Mesenchymal stem cell (in vitro differentiated cells and primary cell): ENCODE data around the gene RNF227.
A peak's percentile ranks its signal among the peaks of the same experiment; 100 is the strongest.
"Not testable (repeated sequence)": the region's sequence is repeated elsewhere in the genome, so short reads cannot be mapped to it uniquely, and the experiment has no call there.

Source experiments
- DNase-seq: peaks from one replicate; pipeline ENCODE4 v3.0.0-alpha.2; 2013
- H2AFZ ChIP-seq: one replicate; pipeline ENCODE4 v1.6.1; 2013; ENCODE audit warnings: low read depth, mild to moderate bottlenecking, control low read depth, inconsistent platforms, low read length, moderate library complexity
- H2AK5ac ChIP-seq: 2 replicates; pipeline ENCODE4 v1.6.1; 2013; ENCODE audit warnings: low read length, moderate library complexity, mild to moderate bottlenecking, inconsistent platforms; ENCODE audit not compliant: severe bottlenecking
- H2BK120ac ChIP-seq: one replicate; pipeline ENCODE4 v1.6.1; 2013; ENCODE audit warnings: low read depth, mild to moderate bottlenecking, inconsistent platforms, low read length, moderate library complexity
- H2BK12ac ChIP-seq, 2 experiments: one replicate each; pipeline ENCODE4 v1.6.1; 2013; ENCODE audit warnings: inconsistent platforms in 2 of 2, low read length in 2 of 2, mild to moderate bottlenecking in 2 of 2, moderate library complexity in 2 of 2, control low read depth in 1 of 2
- H2BK15ac ChIP-seq: one replicate; pipeline ENCODE4 v1.6.1; 2013; ENCODE audit warnings: mild to moderate bottlenecking, low read depth, inconsistent platforms; ENCODE audit not compliant: poor library complexity, severe bottlenecking
- H2BK5ac ChIP-seq: 2 replicates; pipeline ENCODE4 v1.6.1; 2013; ENCODE audit warnings: low read depth, mild to moderate bottlenecking, low read length, control low read depth, inconsistent platforms; ENCODE audit not compliant: poor library complexity, severe bottlenecking
- H3K14ac ChIP-seq, 2 experiments: one replicate each; pipeline ENCODE4 v1.6.1; 2013; ENCODE audit warnings: inconsistent platforms in 2 of 2, low read length in 2 of 2, control low read depth in 1 of 2, mild to moderate bottlenecking in 1 of 2, moderate library complexity in 1 of 2
- H3K18ac ChIP-seq, 2 experiments: one replicate each; pipeline ENCODE4 v1.6.1; 2013; ENCODE audit warnings: inconsistent platforms in 2 of 2, low read length in 2 of 2, control low read depth in 1 of 2, low read depth in 1 of 2, mild to moderate bottlenecking in 1 of 2
- H3K23ac ChIP-seq, 2 experiments: one replicate each; pipeline ENCODE4 v1.6.1; 2013; ENCODE audit warnings: inconsistent platforms in 2 of 2, low read length in 2 of 2, mild to moderate bottlenecking in 2 of 2, moderate library complexity in 2 of 2, control low read depth in 1 of 2
- H3K27ac ChIP-seq: 2 replicates; pipeline ENCODE4 v1.5.1; 2013; ENCODE audit warnings: mild to moderate bottlenecking, moderate library complexity, low read length, control low read depth, inconsistent platforms; ENCODE audit not compliant: poor library complexity, severe bottlenecking
- H3K27me3 ChIP-seq, 2 experiments: 2 replicates each; pipeline versions ENCODE4 v1.6.1 to v1.7.0; 2013; ENCODE audit warnings: low read length in 2 of 2, mild to moderate bottlenecking in 2 of 2, moderate library complexity in 2 of 2, control low read depth in 1 of 2, inconsistent platforms in 1 of 2; ENCODE audit not compliant: control insufficient read depth in 1 of 2, insufficient read depth in 1 of 2
- H3K36me3 ChIP-seq, 2 experiments: 2 replicates each; pipeline versions ENCODE4 v1.6.1 to v1.7.0; 2013; ENCODE audit warnings: low read length in 2 of 2, control low read depth in 1 of 2, inconsistent platforms in 1 of 2, low read depth in 1 of 2, mild to moderate bottlenecking in 1 of 2; ENCODE audit not compliant: insufficient read depth in 2 of 2, control insufficient read depth in 1 of 2
- H3K4ac ChIP-seq, 2 experiments: one replicate each; pipeline ENCODE4 v1.6.1; 2013; ENCODE audit warnings: inconsistent platforms in 2 of 2, low read length in 2 of 2, mild to moderate bottlenecking in 2 of 2, moderate library complexity in 2 of 2, control low read depth in 1 of 2, low read depth in 1 of 2
- H3K4me1 ChIP-seq: 2 replicates; pipeline ENCODE4 v1.6.1; 2013; ENCODE audit warnings: low read depth, low read length, control low read depth; ENCODE audit not compliant: control insufficient read depth, insufficient read depth
- H3K4me2 ChIP-seq: 2 replicates; pipeline ENCODE4 v1.6.1; 2013; ENCODE audit warnings: low read length, mild to moderate bottlenecking, inconsistent platforms; ENCODE audit not compliant: poor library complexity, severe bottlenecking
- H3K4me3 ChIP-seq, 2 experiments: 2 replicates each; pipeline versions ENCODE4 v1.5.1 to v1.7.0; 2013; ENCODE audit warnings: low read length in 2 of 2, mild to moderate bottlenecking in 2 of 2, control low read depth in 1 of 2, low read depth in 1 of 2; ENCODE audit not compliant: insufficient read depth in 1 of 2
- H3K79me1 ChIP-seq: replicated peaks from 2 replicates; pipeline ENCODE4 v1.6.1; 2013; ENCODE audit warnings: mild to moderate bottlenecking, control low read depth, low read length, inconsistent platforms; ENCODE audit not compliant: poor library complexity, severe bottlenecking
- H3K9ac ChIP-seq: 2 replicates; pipeline ENCODE4 v1.7.0; 2013; ENCODE audit warnings: mild to moderate bottlenecking, low read length, moderate library complexity
- H3K9me3 ChIP-seq: 2 replicates; pipeline ENCODE4 v1.7.0; 2013; ENCODE audit warnings: mild to moderate bottlenecking, low read length; ENCODE audit not compliant: control insufficient read depth
- H4K8ac ChIP-seq: one replicate; pipeline ENCODE4 v1.6.1; 2013; ENCODE audit warnings: inconsistent platforms, mild to moderate bottlenecking, low read length, moderate library complexity
- H4K91ac ChIP-seq: one replicate; pipeline ENCODE4 v1.6.1; 2013; ENCODE audit warnings: mild to moderate bottlenecking, low read length, inconsistent platforms
- WGBS: methylation state at CpG from one replicate; pipeline ENCODE4 v1.1.7; 2013; ENCODE audit warnings: mixed read lengths; 5-methylcytosine and 5-hydroxymethylcytosine counted together

Gene RNF227

DNA sequence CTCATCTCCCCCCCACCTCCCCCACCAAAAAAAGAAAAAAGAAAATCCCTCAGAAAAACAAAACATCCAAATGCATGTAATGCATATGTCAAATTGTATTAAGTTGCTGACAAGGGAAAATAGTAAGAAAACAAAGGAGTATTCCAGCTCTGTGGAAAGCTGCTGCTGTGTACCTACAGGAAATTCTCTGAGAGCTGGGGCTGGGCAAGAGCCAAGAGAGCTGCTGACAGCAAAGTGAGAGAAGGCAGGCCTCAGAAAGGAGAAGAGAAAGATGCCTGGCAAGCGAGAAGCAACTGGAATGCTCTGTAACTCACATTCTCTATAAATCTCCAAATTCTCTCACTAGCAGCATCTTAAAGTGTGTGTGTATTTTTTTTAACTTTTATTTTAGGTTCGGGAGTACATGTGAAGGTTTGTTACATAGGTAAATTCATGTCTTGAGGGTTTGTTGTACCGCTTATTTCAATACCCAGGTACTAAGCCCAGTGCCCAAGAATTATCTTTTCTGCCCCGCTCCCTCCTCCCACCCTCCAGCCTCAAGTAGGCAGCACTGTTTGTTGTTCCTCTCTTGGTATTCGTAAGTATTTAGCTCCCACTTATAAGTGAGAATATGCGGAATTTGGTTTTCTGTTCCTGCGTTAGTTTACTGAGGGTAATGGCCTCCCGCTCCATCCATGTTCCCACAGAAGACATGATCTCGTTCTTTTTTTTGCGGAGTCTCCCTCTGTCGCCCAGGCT is 40.3 kb upstream of the RNF227 start:
- no peaks in the 10 kb centered on the region for H3K79me1 ChIP-seq
- H3K23ac ChIP-seq = no peak overlapping the region
- peak; percentile 28 for DNase-seq
- H2AFZ ChIP-seq = no peak overlapping the region
- no peak overlapping the region for H2BK5ac ChIP-seq
- no peak overlapping the region for H2AK5ac ChIP-seq
- no peak overlapping the region for H3K18ac ChIP-seq
- WGBS = 86% methylated on average over 7 of the region's 11 CpGs
- H3K4me1 ChIP-seq = no peaks in the 10 kb centered on the region
- H2BK120ac ChIP-seq = no peak overlapping the region
- no peak overlapping the region for H4K8ac ChIP-seq
- H3K36me3 ChIP-seq = peaks cover 0 to 5% of the 10 kb centered on the region in 2 experiments
- no peak overlapping the region for H2BK15ac ChIP-seq
- H3K9me3 ChIP-seq = no peaks in the 10 kb centered on the region
- H3K4me2 ChIP-seq = no peak overlapping the region
- peak overlapping the region; percentile 26 for H3K9ac ChIP-seq
- no peak overlapping the region for H3K4me3 ChIP-seq
- no peak overlapping the region for H3K27ac ChIP-seq
- H3K14ac ChIP-seq = no peak overlapping the region
- no peak overlapping the region for H2BK12ac ChIP-seq
- H3K27me3 ChIP-seq = peaks cover 5 to 6% of the 10 kb centered on the region in 2 experiments
- H3K4ac ChIP-seq = no peak overlapping the region
- no peak overlapping the region for H4K91ac ChIP-seq

DNA sequence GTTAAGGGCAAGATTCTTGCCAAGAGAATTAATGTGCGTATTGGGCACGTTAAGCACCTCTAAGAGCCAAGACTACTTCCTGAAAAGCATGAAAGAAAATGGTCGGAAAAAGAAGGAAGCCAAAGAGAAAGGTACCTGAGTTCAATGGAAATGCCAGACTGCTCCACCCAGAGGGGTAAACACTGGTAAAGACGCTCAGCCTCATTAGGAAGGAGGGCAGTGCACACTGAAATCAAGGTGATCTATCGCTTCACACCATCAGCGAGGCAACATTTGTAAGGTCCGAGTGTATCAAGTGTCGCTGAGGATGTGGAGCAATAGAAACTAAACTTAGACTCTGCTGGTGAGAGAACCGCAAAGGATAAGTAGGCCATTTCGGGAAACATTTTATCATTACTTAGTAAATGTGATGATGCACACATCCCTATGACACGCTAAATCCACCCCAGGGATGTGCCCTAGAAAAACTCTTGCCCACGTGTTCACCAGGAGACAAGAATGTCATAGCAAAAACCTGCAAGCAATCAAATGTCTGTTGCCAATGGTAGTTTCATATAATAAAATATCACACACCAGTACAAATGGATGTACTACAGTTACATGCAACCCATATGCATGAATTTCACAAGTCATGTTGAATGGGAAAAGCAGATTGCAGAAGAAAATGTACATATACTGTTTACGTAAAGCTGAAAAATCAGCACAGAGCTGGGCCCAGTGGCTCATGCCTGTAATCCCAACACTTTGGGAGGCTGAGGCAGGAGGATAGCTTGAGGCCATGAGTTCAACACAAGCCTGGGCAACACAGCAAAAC is 39.5 kb upstream of the RNF227 start:
- H2BK12ac ChIP-seq = no peak overlapping the region
- H3K4me2 ChIP-seq = no peak overlapping the region
- no peak overlapping the region for H3K4ac ChIP-seq
- H4K91ac ChIP-seq = no peak overlapping the region
- DNase-seq = no peak
- H3K79me1 ChIP-seq = no peaks in the 10 kb centered on the region
- H3K27me3 ChIP-seq = peaks cover under 1 to 3% of the 10 kb centered on the region in 2 experiments
- no peak overlapping the region for H2BK15ac ChIP-seq
- no peak overlapping the region for H3K23ac ChIP-seq
- H2AFZ ChIP-seq = no peak overlapping the region
- 91% methylated on average over 13 of the region's 13 CpGs for WGBS
- H3K36me3 ChIP-seq = peaks cover 0 to 6% of the 10 kb centered on the region in 2 experiments
- H3K14ac ChIP-seq = no peak overlapping the region
- no peak overlapping the region for H3K27ac ChIP-seq
- no peaks in the 10 kb centered on the region for H3K9me3 ChIP-seq
- no peak overlapping the region for H2AK5ac ChIP-seq
- H3K4me1 ChIP-seq = no peaks in the 10 kb centered on the region
- no peak overlapping the region for H2BK120ac ChIP-seq
- H4K8ac ChIP-seq = no peak overlapping the region
- peak overlapping the region; percentile 26 for H3K9ac ChIP-seq
- H3K4me3 ChIP-seq = peak overlapping the region in 1 of 2 experiments; percentile 5
- H2BK5ac ChIP-seq = no peak overlapping the region
- no peak overlapping the region for H3K18ac ChIP-seq

DNA sequence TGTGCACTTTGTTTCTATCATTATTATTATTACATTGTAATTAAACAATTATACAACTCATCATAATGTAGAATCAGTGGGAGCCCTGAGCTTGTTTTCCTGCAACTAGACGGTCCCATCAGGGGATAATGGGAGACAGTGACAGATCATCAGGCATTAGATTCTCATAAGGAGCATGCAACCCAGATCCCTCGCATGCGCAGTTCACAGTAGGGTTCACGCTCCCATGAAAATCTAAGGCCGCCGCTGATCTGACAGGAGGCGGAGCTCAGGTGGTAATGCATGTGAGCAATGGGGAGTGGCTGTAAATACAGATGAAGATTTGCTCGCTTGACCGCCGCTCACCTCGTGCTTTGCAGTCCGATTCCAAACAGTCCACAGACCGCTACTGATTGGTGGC is 37.2 kb upstream of the RNF227 start:
- not testable (repeated sequence) for H3K4me2 ChIP-seq, H3K27me3 ChIP-seq, H3K4ac ChIP-seq, H3K27ac ChIP-seq, H4K91ac ChIP-seq, H3K9ac ChIP-seq, H2BK120ac ChIP-seq, H3K23ac ChIP-seq, H3K4me1 ChIP-seq, H3K79me1 ChIP-seq, H2AFZ ChIP-seq, H2BK5ac ChIP-seq, DNase-seq, H2BK12ac ChIP-seq, H3K14ac ChIP-seq, H3K18ac ChIP-seq, H4K8ac ChIP-seq, H3K4me3 ChIP-seq, H2BK15ac ChIP-seq, H2AK5ac ChIP-seq, H3K9me3 ChIP-seq
- H3K36me3 ChIP-seq = peaks cover 8 to 30% of the 10 kb centered on the region in 2 experiments
- WGBS = 94% methylated on average over 13 of the region's 13 CpGs

DNA sequence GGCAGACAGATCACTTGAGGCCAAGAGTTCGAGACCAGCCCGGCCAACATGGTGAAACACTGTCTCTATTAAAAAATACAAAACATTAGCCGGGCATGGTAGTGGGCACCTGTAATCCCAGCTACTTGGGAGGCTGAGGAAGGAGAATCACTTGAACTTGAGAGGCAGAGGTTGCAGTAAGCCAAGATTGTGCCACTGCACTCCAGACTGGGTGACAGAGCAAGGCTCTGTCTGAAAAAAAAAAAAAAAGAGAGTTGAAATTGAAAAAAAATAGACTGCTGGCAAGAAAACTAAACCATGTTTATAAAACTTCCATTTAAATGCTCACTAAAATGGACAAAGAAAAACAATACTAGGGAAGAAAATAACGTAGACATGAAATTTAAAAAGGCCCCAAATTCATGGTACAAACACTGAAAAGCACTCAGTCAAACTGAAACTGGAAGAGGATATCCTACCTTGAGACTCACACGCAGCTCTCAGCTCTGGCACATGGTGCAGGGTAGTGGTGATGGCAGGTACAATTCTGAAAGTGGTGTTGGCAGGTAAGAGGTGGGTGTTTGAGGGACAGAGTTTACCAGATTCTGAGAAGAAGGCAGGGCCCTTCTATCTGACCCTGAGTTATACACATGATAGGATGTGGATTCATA is 35.2 kb upstream of the RNF227 start:
- H3K4ac ChIP-seq = no peak overlapping the region
- peak overlapping the region in 1 of 2 experiments; percentile 80 for H3K23ac ChIP-seq
- no peak overlapping the region for H3K14ac ChIP-seq
- WGBS = 94% methylated on average over 5 of the region's 5 CpGs
- H3K9me3 ChIP-seq = no peaks in the 10 kb centered on the region
- no peak overlapping the region for H2AFZ ChIP-seq
- no peak overlapping the region for H2BK15ac ChIP-seq
- no peak overlapping the region for H3K4me3 ChIP-seq
- no peak overlapping the region for H4K8ac ChIP-seq
- H2AK5ac ChIP-seq = no peak overlapping the region
- H2BK5ac ChIP-seq = no peak overlapping the region
- DNase-seq = no peak
- H3K4me1 ChIP-seq = no peaks in the 10 kb centered on the region
- no peaks in the 10 kb centered on the region for H3K27me3 ChIP-seq
- no peak overlapping the region for H3K27ac ChIP-seq
- H2BK120ac ChIP-seq = no peak overlapping the region
- H3K36me3 ChIP-seq = peaks cover 23 to 46% of the 10 kb centered on the region in 2 experiments
- H3K9ac ChIP-seq = no peak overlapping the region
- H2BK12ac ChIP-seq = no peak overlapping the region
- no peak overlapping the region for H3K18ac ChIP-seq
- H3K79me1 ChIP-seq = peaks cover 3% of the 10 kb centered on the region
- H4K91ac ChIP-seq = no peak overlapping the region
- no peak overlapping the region for H3K4me2 ChIP-seq
